SU-DHL-6 (cell line): ENCODE measurements around the gene MAPKBP1.

Source experiments
- CTCF ChIP-seq: fragments of 200-600 bp; sonication (generic); IDR thresholded peaks from one replicate; pipeline ENCODE4 v1.5.1; 2017; ENCODE audit warnings: antibody characterized with exemption, mild to moderate bottlenecking, low read length, moderate library complexity; ENCODE audit not compliant: insufficient read depth, poor library complexity, severe bottlenecking
- EZH2phosphoT487 ChIP-seq: fragments of 200-600 bp; sonication (generic), shearing (Covaris generic); conservative IDR thresholded peaks from 2 replicates; pipeline ENCODE4 v1.6.1; 2018; ENCODE audit warnings: mild to moderate bottlenecking, antibody characterized with exemption, low read length, moderate library complexity, mixed read lengths

- no peak for TF ChIP-seq CTCF
- TF ChIP-seq EZH2phosphoT487 = no peak
These were observed 47.5 kb downstream of the MAPKBP1 start for GRCh38 chr15:41821831-41822230.
